ENCODE results near the gene NAA15.
"Not testable (repeated sequence)": the region's sequence is repeated elsewhere in the genome, so short reads cannot be mapped to it uniquely, and the experiment has no call there.

NAA15 gene

GRCh38 chr4:139438141-139438540, 136.8 kb downstream of the NAA15 start:
- no peak for DNase-seq (ENCODE audit: extremely low spot score)
- CTCF ChIA-PET, result no interaction called here
- no peak for TF ChIP-seq FOXA1 (IDR thresholded peaks at IDR 0.05)
- TF ChIP-seq HDGF (IDR thresholded peaks at IDR 0.05; ENCODE audit: borderline replicate concordance), result no peak
- no peak for TF ChIP-seq ZNF384 (IDR thresholded peaks at IDR 0.05)
- TF ChIP-seq FOXM1 (IDR thresholded peaks at IDR 0.05; ENCODE audit: borderline replicate concordance), result no peak
- no peak for TF ChIP-seq ARNT (IDR thresholded peaks at IDR 0.05)
- no peak for TF ChIP-seq TARDBP (IDR thresholded peaks at IDR 0.05)
- TF ChIP-seq L3MBTL2 (conservative IDR thresholded peaks at IDR 0.05), result no peak
- no peak for TF ChIP-seq CTBP1 (IDR thresholded peaks at IDR 0.05; ENCODE audit: borderline replicate concordance)
- TF ChIP-seq NFRKB (IDR thresholded peaks at IDR 0.05), result no peak
- no peak for TF ChIP-seq SP1 (IDR thresholded peaks at IDR 0.05)
- no peak for TF ChIP-seq BHLHE40 (IDR thresholded peaks at IDR 0.05; ENCODE audit: borderline replicate concordance)
- no peak for TF ChIP-seq LEF1 (IDR thresholded peaks at IDR 0.05; ENCODE audit: borderline replicate concordance)
- no peak for TF ChIP-seq FOXK2 (IDR thresholded peaks at IDR 0.05)
- POLR2A ChIA-PET, result interaction anchor here (2.4 kb wide), 1 partner anchor 15 kb away, joined by 6 read pairs; the partner anchor contains the start of gene RAB33B

GRCh38 chr4:139441029-139441428, 139.7 kb downstream of the NAA15 start:
- ChIA-PET CTCF (interaction anchor here (0.6 kb wide), 1 partner anchor 14 kb away, joined by 3 read pairs; no protein-coding TSS in a partner anchor), POLR2A (no interaction called here)
- no peak for DNase-seq (ENCODE audit: extremely low spot score)
- TF ChIP-seq PKNOX1 (IDR thresholded peaks at IDR 0.05), result no peak
- no peak for TF ChIP-seq SP1 (IDR thresholded peaks at IDR 0.05)
- TF ChIP-seq CTBP1 (IDR thresholded peaks at IDR 0.05; ENCODE audit: borderline replicate concordance), result no peak
- TF ChIP-seq BHLHE40 (IDR thresholded peaks at IDR 0.05; ENCODE audit: borderline replicate concordance), result no peak
- no peak for TF ChIP-seq FOXA1 (IDR thresholded peaks at IDR 0.05)
- no peak for TF ChIP-seq LEF1 (IDR thresholded peaks at IDR 0.05; ENCODE audit: borderline replicate concordance)
- TF ChIP-seq ZNF384 (IDR thresholded peaks at IDR 0.05), result no peak
- TF ChIP-seq ARNT (IDR thresholded peaks at IDR 0.05), result no peak
- no peak for TF ChIP-seq FOXM1 (IDR thresholded peaks at IDR 0.05; ENCODE audit: borderline replicate concordance)

GRCh38 chr4:139443661-139444060, 142.4 kb downstream of the NAA15 start:
- ChIA-PET POLR2A (interaction anchor here (2.5 kb wide), 1 partner anchor 10 kb away, joined by 16 read pairs; no protein-coding TSS in a partner anchor), CTCF (no interaction called here)
- TF ChIP-seq FOXM1 (IDR thresholded peaks at IDR 0.05; ENCODE audit: borderline replicate concordance), result no peak
- no peak for TF ChIP-seq L3MBTL2 (conservative IDR thresholded peaks at IDR 0.05)
- TF ChIP-seq HDGF (IDR thresholded peaks at IDR 0.05; ENCODE audit: borderline replicate concordance), result no peak
- no peak for TF ChIP-seq TARDBP (IDR thresholded peaks at IDR 0.05)
- no peak for TF ChIP-seq ZNF384 (IDR thresholded peaks at IDR 0.05)
- TF ChIP-seq LEF1 (IDR thresholded peaks at IDR 0.05; ENCODE audit: borderline replicate concordance), result no peak
- TF ChIP-seq BHLHE40 (IDR thresholded peaks at IDR 0.05; ENCODE audit: borderline replicate concordance), result no peak
- no peak for TF ChIP-seq PKNOX1 (IDR thresholded peaks at IDR 0.05)
- no peak for DNase-seq (ENCODE audit: extremely low spot score)

GRCh38 chr4:139444881-139445280, 143.6 kb downstream of the NAA15 start:
- DNase-seq (ENCODE audit: extremely low spot score); CTCF ChIA-PET: not testable (repeated sequence)
- POLR2A ChIA-PET, result interaction anchor here (1.0 to 2.5 kb wide), 2 partner anchors 8 to 11 kb away, joined by 3 to 16 read pairs; no protein-coding TSS in a partner anchor

- DNase-seq (ENCODE audit: extremely low spot score); CTCF ChIA-PET; POLR2A ChIA-PET: not testable (repeated sequence)
Measured at GRCh38 chr4:139447078-139447477, 145.8 kb downstream of the NAA15 start.

GRCh38 chr4:139450586-139450985, 149.3 kb downstream of the NAA15 start:
- no peak for DNase-seq (ENCODE audit: extremely low spot score)
- ChIA-PET POLR2A (no interaction called here), CTCF (no interaction called here)
- no peak for TF ChIP-seq BHLHE40 (IDR thresholded peaks at IDR 0.05; ENCODE audit: borderline replicate concordance)
- TF ChIP-seq L3MBTL2 (conservative IDR thresholded peaks at IDR 0.05), result no peak
- TF ChIP-seq TARDBP (IDR thresholded peaks at IDR 0.05), result no peak

GRCh38 chr4:139451997-139452396, 150.7 kb downstream of the NAA15 start:
- ChIA-PET POLR2A (interaction anchor here (2.6 to 4.4 kb wide), 2 partner anchors 25 to 104 kb away, joined by 9 to 27 read pairs; partner anchors contain the start of gene SETD7), CTCF (interaction anchor here (0.7 to 1.6 kb wide), 3 partner anchors 41 to 214 kb away, joined by 3 read pairs; partner anchors contain the start of gene MGST2)
- TF ChIP-seq NFRKB (IDR thresholded peaks at IDR 0.05) (no peak), TARDBP (IDR thresholded peaks at IDR 0.05) (no peak), HDGF (IDR thresholded peaks at IDR 0.05; ENCODE audit: borderline replicate concordance) (no peak), BHLHE40 (IDR thresholded peaks at IDR 0.05; ENCODE audit: borderline replicate concordance) (no peak), LEF1 (IDR thresholded peaks at IDR 0.05; ENCODE audit: borderline replicate concordance) (no peak), FOXA1 (IDR thresholded peaks at IDR 0.05) (no peak), PKNOX1 (IDR thresholded peaks at IDR 0.05) (no peak), FOXM1 (IDR thresholded peaks at IDR 0.05; ENCODE audit: borderline replicate concordance) (no peak), L3MBTL2 (conservative IDR thresholded peaks at IDR 0.05) (no peak), FOXK2 (IDR thresholded peaks at IDR 0.05) (no peak), CTBP1 (IDR thresholded peaks at IDR 0.05; ENCODE audit: borderline replicate concordance) (no peak), ELF4 (IDR thresholded peaks at IDR 0.05) (no peak), SP1 (IDR thresholded peaks at IDR 0.05) (no peak), ARNT (IDR thresholded peaks at IDR 0.05) (no peak), ZNF384 (IDR thresholded peaks at IDR 0.05) (no peak), SUZ12 (IDR thresholded peaks at IDR 0.05) (no peak)
- DNase-seq (ENCODE audit: extremely low spot score), result no peak

Data from HEK293T (cell line).